SK-N-SH (cell line): ENCODE results near the gene MGAT5. TPM values are rescaled to one million over a fixed set of nuclear protein-coding genes. Genes with fewer than 3 reads are reported as not detected.

Experiments
- CTCF ChIA-PET: fragments of 300-600, 350-600 bp; formaldehyde crosslinking; extraction: SDS; loops from one replicate; lab custom pipeline; 2021; lab: Yijun Ruan, JAX
- POLR2A ChIA-PET: fragments of 350-600 bp; sonication (Branson Sonifier 250); formaldehyde crosslinking; extraction: SDS; loops from one replicate; lab custom pipeline; 2020; ENCODE audit warnings: antibody characterized with exemption, inconsistent platforms; lab: Yijun Ruan, JAX
- DNase-seq: peaks from one replicate; pipeline ENCODE4 v3.0.0; 2012
- H2AFZ ChIP-seq: fragments of 200-600 bp; sonication (generic); 2 replicates; pipeline ENCODE4 v1.8.1; 2016; ENCODE audit warnings: antibody characterized with exemption, mild to moderate bottlenecking, low read depth
- H3F3A ChIP-seq: fragments of 200-600 bp; sonication (generic); replicated peaks from 2 replicates; pipeline ENCODE3; 2016; ENCODE audit warnings: antibody characterized with exemption, mild to moderate bottlenecking; ENCODE audit not compliant: insufficient read depth
- H3K27ac ChIP-seq, 2 experiments: fragments of 200-500 bp in 1 of 2; fragments of 200-600 bp in 1 of 2; sonication (Bioruptor generic) in 1 of 2; sonication (generic), shearing (Covaris generic) in 1 of 2; 2 replicates each; pipeline versions ENCODE4 v1.5.1 to v1.6.1; 2014 to 2016; ENCODE audit warnings: low read depth in 2 of 2, inconsistent platforms in 1 of 2, low read length in 1 of 2, mild to moderate bottlenecking in 1 of 2, mixed read lengths in 1 of 2
- H3K27me3 ChIP-seq: fragments of 200-600 bp; sonication (generic), shearing (Covaris generic); 2 replicates; pipeline ENCODE4 v1.6.1; 2016; ENCODE audit warnings: mixed run types; ENCODE audit not compliant: insufficient read depth
- H3K36me3 ChIP-seq, 2 experiments: fragments of 200-500 bp in 1 of 2; fragments of 200-600 bp in 1 of 2; sonication (Bioruptor generic) in 1 of 2; sonication (generic) in 1 of 2; replicated peaks in 1 of 2; 2 replicates each; pipeline versions ENCODE3 to v1.5.1; 2014 to 2016; ENCODE audit warnings: low read length in 1 of 2, mild to moderate bottlenecking in 1 of 2; ENCODE audit not compliant: insufficient read depth in 2 of 2, control insufficient read depth in 1 of 2
- H3K4me1 ChIP-seq, 2 experiments: fragments of 200-500 bp in 1 of 2; fragments of 200-600 bp in 1 of 2; sonication (Bioruptor generic) in 1 of 2; sonication (generic), shearing (Covaris generic) in 1 of 2; 2 replicates each; pipeline versions ENCODE4 v1.5.1 to v1.6.1; 2014 to 2016; ENCODE audit warnings: low read depth in 1 of 2, low read length in 1 of 2, mixed run types in 1 of 2; ENCODE audit not compliant: insufficient read depth in 2 of 2, control insufficient read depth in 1 of 2
- H3K4me2 ChIP-seq: fragments of 200-600 bp; sonication (generic), shearing (Covaris generic); 2 replicates; pipeline ENCODE4 v1.6.1; 2017; ENCODE audit warnings: mixed run types
- H3K4me3 ChIP-seq, 2 experiments: fragments of 200-500 bp in 1 of 2; fragments of 200-600 bp in 1 of 2; sonication (Bioruptor generic) in 1 of 2; sonication (generic), shearing (Covaris generic) in 1 of 2; 2 replicates each; pipeline versions ENCODE4 v1.5.1 to v1.8.1; 2014 to 2016; ENCODE audit warnings: low read depth in 2 of 2, inconsistent platforms in 1 of 2, low read length in 1 of 2, mild to moderate bottlenecking in 1 of 2, mixed read lengths in 1 of 2, moderate library complexity in 1 of 2
- H3K79me2 ChIP-seq: fragments of 200-600 bp; sonication (generic); 2 replicates; pipeline ENCODE4 v1.8.1; 2017; ENCODE audit warnings: mild to moderate bottlenecking; ENCODE audit not compliant: insufficient read depth
- H3K9ac ChIP-seq: fragments of 200-600 bp; sonication (generic); 2 replicates; pipeline ENCODE4 v1.6.1; 2017; ENCODE audit warnings: mixed run types
- H3K9me2 ChIP-seq: fragments of 200-600 bp; sonication (generic); 2 replicates; pipeline ENCODE4 v1.6.1; 2017; ENCODE audit warnings: mixed run types
- H3K9me3 ChIP-seq: fragments of 200-600 bp; sonication (generic); 2 replicates; pipeline ENCODE4 v1.6.1; 2017; ENCODE audit warnings: mixed run types, mild to moderate bottlenecking, moderate library complexity
- H4K20me1 ChIP-seq: fragments of 200-600 bp; sonication (generic); 2 replicates; pipeline ENCODE4 v1.6.1; 2017; ENCODE audit warnings: mild to moderate bottlenecking, mixed run types; ENCODE audit not compliant: insufficient read depth
- EZH2phosphoT487 ChIP-seq: fragments of 200-600 bp; sonication (generic); IDR thresholded peaks from 2 replicates; pipeline ENCODE4 v1.6.1; 2017; ENCODE audit warnings: low read depth, mixed run types, mild to moderate bottlenecking, antibody characterized with exemption, moderate library complexity, borderline replicate concordance
- FOSL2 ChIP-seq: IDR thresholded peaks from 2 replicates; pipeline ENCODE4 v1.4.0; 2012; ENCODE audit warnings: low read depth, mild to moderate bottlenecking, moderate library complexity, borderline replicate concordance
- FOXJ3 ChIP-seq: sonication (generic); formaldehyde crosslinking; IDR thresholded peaks from 2 replicates; pipeline ENCODE4 v1.5.1; 2020; ENCODE audit warnings: mild to moderate bottlenecking, missing genetic modification reagents
- FOXM1 ChIP-seq: IDR thresholded peaks from 2 replicates; pipeline ENCODE4 v1.4.0; 2012; ENCODE audit warnings: low read depth, mild to moderate bottlenecking
- GATA2 ChIP-seq: sonication (generic); formaldehyde crosslinking; IDR thresholded peaks from 2 replicates; pipeline ENCODE4 v1.5.0; 2020; ENCODE audit warnings: mild to moderate bottlenecking, missing genetic modification reagents
- JUND ChIP-seq: IDR thresholded peaks from 2 replicates; pipeline ENCODE4 v1.4.0; 2012
- MAX ChIP-seq: IDR thresholded peaks from 2 replicates; pipeline ENCODE4 v1.4.0; 2012; ENCODE audit warnings: low read depth
- MEF2A ChIP-seq: IDR thresholded peaks from 2 replicates; pipeline ENCODE4 v1.4.0; 2012; ENCODE audit warnings: low read depth, borderline replicate concordance
- NFIC ChIP-seq: IDR thresholded peaks from 2 replicates; pipeline ENCODE4 v1.4.0; 2012; ENCODE audit warnings: borderline replicate concordance
- NRF1 ChIP-seq: IDR thresholded peaks from 2 replicates; pipeline ENCODE4 v1.6.1; 2012; ENCODE audit warnings: low read depth, mild to moderate bottlenecking, low read length
- POLR2AphosphoS5 ChIP-seq: IDR thresholded peaks from 2 replicates; pipeline ENCODE4 v1.6.1; 2012; ENCODE audit warnings: low read depth, low read length
- RAD21 ChIP-seq: IDR thresholded peaks from 2 replicates; pipeline ENCODE4 v1.6.1; 2012; ENCODE audit warnings: mild to moderate bottlenecking, low read length
- RCOR1 ChIP-seq: fragments of 150-350 bp; IDR thresholded peaks from 2 replicates; pipeline ENCODE4 v1.6.1; 2017; ENCODE audit warnings: antibody characterized with exemption, low read length
- REST ChIP-seq: IDR thresholded peaks from 2 replicates; pipeline ENCODE4 v1.6.1; 2012; ENCODE audit warnings: mild to moderate bottlenecking, low read depth, low read length, moderate library complexity
- RXRA ChIP-seq: IDR thresholded peaks from 2 replicates; pipeline ENCODE4 v1.4.0; 2012; ENCODE audit warnings: low read depth, mild to moderate bottlenecking, borderline replicate concordance
- SIN3A ChIP-seq: IDR thresholded peaks from 2 replicates; pipeline ENCODE4 v1.6.1; 2012; ENCODE audit warnings: low read depth, mild to moderate bottlenecking, low read length, moderate library complexity, borderline replicate concordance
- SMC3 ChIP-seq: IDR thresholded peaks from 2 replicates; pipeline ENCODE4 v1.6.1; 2012; ENCODE audit warnings: low read depth, low read length, improper control_type of control experiment
- USF2 ChIP-seq: fragments of 150-350 bp; IDR thresholded peaks from 2 replicates; pipeline ENCODE4 v1.6.1; 2017; ENCODE audit warnings: antibody characterized with exemption, low read length, low read depth, borderline replicate concordance
- WGBS: methylation state at CpG from one replicate; pipeline ENCODE4 v1.1.6; 2017; ENCODE audit warnings: low lambda C conversion rate; 5-methylcytosine and 5-hydroxymethylcytosine counted together
- polyA plus RNA-seq, 3 experiments: library from polyadenylated mRNA; depleted of rRNA; stranded (reverse); fragments of >200 nt; gene quantifications; 2 replicates each; pipeline ENCODE4 v1.2.3, GENCODE V29; 2012
- TF ChIP-seq, protein P1 (sequence below): fragments of 150-350 bp; IDR thresholded peaks from 2 replicates; pipeline ENCODE4 v1.6.1; 2016; ENCODE audit warnings: mild to moderate bottlenecking, low read depth, low read length
- TF ChIP-seq, protein P2 (sequence below): IDR thresholded peaks from 2 replicates; pipeline ENCODE4; 2012

Gene MGAT5
- polyA plus RNA-seq, 1 of the 3 experiments (the other 2 are of a cell fraction) = 18.2 TPM

- no peak for TF ChIP-seq USF2
- no peak for TF ChIP-seq JUND
- TF ChIP-seq RAD21 = no peak
- TF ChIP-seq GATA2 = no peak
- no peak for TF ChIP-seq RXRA
- no peak for TF ChIP-seq MEF2A
- no peak for TF ChIP-seq RCOR1
- no peak for DNase-seq
- no peaks in the 10 kb centered on the region for H3F3A ChIP-seq
- H3K4me1 ChIP-seq = peaks cover 0 to 25% of the 10 kb centered on the region in 2 experiments; a peak in 2 of 4 replicates
- ChIA-PET POLR2A (no interaction called here), CTCF (interaction anchor here (0.7 to 3.1 kb wide), 3 partner anchors 38 to 167 kb away, joined by 3 to 11 read pairs (median 4); no protein-coding TSS in a partner anchor)
- H3K4me3 ChIP-seq = no peak overlapping the region
- no peak overlapping the region for H3K9ac ChIP-seq
- no peak overlapping the region; a peak in 1 of 4 replicates for H3K27ac ChIP-seq
- 92% methylated on average over 5 of the region's 5 CpGs for WGBS
- H2AFZ ChIP-seq = no peak overlapping the region
- H4K20me1 ChIP-seq = no peaks in the 10 kb centered on the region
- H3K79me2 ChIP-seq = no peaks in the 10 kb centered on the region
- no peaks in the 10 kb centered on the region for H3K27me3 ChIP-seq
- H3K4me2 ChIP-seq = no peak overlapping the region
- H3K9me3 ChIP-seq = no peaks in the 10 kb centered on the region
- no peaks in the 10 kb centered on the region for H3K36me3 ChIP-seq
- no peaks in the 10 kb centered on the region for H3K9me2 ChIP-seq
Measured at GRCh38 chr2:134283661-134284060, 29.8 kb downstream of the MGAT5 start.

DNA sequence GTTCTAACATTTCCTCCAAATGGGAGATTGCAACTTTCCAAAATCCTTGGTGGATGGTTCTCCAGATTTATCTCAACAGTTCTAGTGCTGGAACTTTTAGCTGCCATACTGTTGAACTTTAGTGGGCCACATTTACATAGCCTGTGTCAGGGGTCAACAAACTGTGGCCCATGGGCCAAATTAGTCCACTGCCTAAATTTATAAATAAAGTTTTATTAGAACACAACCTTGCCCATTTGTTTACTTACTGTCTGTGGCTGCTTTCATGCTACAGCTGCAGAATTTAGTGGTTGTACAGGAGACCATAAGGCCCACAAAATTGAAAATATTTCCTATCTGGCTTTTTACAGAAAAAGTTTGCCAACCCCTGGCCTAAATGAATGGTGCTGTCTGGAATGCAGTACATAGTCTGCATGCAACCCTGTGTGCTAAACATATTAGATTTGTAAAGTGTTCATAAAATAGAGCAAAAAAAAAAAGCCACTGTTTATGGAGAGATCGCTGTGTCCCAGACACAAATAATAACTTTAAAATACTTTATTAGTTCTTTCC, 30.3 kb downstream of the MGAT5 start:
- no peak for DNase-seq
- POLR2A ChIA-PET = no interaction called here
- Histone ChIP-seq H3K4me2 (no peak overlapping the region), H3K27ac (no peak overlapping the region), H3K27me3 (no peaks in the 10 kb centered on the region), H4K20me1 (no peaks in the 10 kb centered on the region), H3K9me2 (no peaks in the 10 kb centered on the region), H3K36me3 (no peaks in the 10 kb centered on the region), H2AFZ (no peak overlapping the region), H3K4me1 (peaks cover 0 to 23% of the 10 kb centered on the region in 2 experiments; a peak in 2 of 4 replicates), H3F3A (no peaks in the 10 kb centered on the region), H3K9ac (no peak overlapping the region), H3K4me3 (no peak overlapping the region), H3K79me2 (no peaks in the 10 kb centered on the region), H3K9me3 (no peaks in the 10 kb centered on the region)
- WGBS = 93% methylated on average over 1 of the region's 1 CpG
- CTCF ChIA-PET = interaction anchor here (1.5 to 3.1 kb wide), 2 partner anchors 39 to 167 kb away, joined by 4 to 11 read pairs; no protein-coding TSS in a partner anchor
- TF ChIP-seq SIN3A (no peak), FOXM1 (no peak), RXRA (no peak), MAX (no peak), POLR2AphosphoS5 (no peak), MEF2A (no peak), RAD21 (no peak), FOSL2 (no peak), EZH2phosphoT487 (no peak), NRF1 (no peak), NFIC (no peak), SMC3 (no peak), REST (no peak), FOXJ3 (no peak)
- TF ChIP-seq, protein P1, sequence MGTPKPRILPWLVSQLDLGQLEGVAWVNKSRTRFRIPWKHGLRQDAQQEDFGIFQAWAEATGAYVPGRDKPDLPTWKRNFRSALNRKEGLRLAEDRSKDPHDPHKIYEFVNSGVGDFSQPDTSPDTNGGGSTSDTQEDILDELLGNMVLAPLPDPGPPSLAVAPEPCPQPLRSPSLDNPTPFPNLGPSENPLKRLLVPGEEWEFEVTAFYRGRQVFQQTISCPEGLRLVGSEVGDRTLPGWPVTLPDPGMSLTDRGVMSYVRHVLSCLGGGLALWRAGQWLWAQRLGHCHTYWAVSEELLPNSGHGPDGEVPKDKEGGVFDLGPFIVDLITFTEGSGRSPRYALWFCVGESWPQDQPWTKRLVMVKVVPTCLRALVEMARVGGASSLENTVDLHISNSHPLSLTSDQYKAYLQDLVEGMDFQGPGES = no peak
- TF ChIP-seq, protein P2, sequence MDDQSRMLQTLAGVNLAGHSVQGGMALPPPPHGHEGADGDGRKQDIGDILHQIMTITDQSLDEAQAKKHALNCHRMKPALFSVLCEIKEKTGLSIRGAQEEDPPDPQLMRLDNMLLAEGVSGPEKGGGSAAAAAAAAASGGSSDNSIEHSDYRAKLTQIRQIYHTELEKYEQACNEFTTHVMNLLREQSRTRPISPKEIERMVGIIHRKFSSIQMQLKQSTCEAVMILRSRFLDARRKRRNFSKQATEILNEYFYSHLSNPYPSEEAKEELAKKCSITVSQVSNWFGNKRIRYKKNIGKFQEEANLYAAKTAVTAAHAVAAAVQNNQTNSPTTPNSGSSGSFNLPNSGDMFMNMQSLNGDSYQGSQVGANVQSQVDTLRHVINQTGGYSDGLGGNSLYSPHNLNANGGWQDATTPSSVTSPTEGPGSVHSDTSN = no peak
